Right renal pelvis (tissue), 4 donors: Measurements from ENCODE around the gene RAB6B. TPM values are rescaled to one million over a fixed set of nuclear protein-coding genes. Genes with fewer than 3 reads are reported as not detected.

Experiments
- DNase-seq, 4 donors: peaks; one replicate each; pipeline ENCODE4 v3.0.0-alpha.2; 2013; ENCODE audit warnings: low read depth in 4 of 4, low spot score in 3 of 4, missing footprints in 1 of 4
- polyA plus RNA-seq, 4 donors: library from polyadenylated mRNA; unstranded; fragments of 120-200 nt; gene quantifications; one replicate each; pipeline ENCODE4 v1.2.1, GENCODE V29; 2013; ENCODE audit not compliant: insufficient read length in 4 of 4

Gene RAB6B
- polyA plus RNA-seq, 4 donors, result 14.5 to 19.4 (median 17.6) TPM

GRCh38 chr3:133881939-133882825 lies 13.5 kb downstream of the RAB6B start:
- DNase-seq, result no peak

DNA sequence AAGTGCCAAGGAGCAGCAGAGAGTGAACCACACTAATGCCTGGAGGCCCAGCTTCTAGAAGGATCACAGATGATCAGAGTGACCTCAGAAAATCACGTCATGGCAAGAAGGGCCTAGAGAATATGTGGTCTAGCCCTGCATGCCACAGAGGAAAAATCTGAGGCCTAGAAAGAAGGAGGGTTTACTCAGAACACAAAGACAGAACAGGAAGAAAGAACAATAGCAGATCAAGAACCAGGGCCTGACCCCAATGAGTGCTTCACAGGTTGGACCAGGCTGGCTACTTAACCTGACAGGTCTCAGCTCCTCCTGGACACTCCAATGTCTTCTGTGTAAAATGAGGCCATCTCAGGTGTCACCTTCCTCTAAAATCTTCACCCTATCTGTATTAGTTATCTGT lies 14.2 kb downstream of the RAB6B start:
- DNase-seq, result no peak

DNA sequence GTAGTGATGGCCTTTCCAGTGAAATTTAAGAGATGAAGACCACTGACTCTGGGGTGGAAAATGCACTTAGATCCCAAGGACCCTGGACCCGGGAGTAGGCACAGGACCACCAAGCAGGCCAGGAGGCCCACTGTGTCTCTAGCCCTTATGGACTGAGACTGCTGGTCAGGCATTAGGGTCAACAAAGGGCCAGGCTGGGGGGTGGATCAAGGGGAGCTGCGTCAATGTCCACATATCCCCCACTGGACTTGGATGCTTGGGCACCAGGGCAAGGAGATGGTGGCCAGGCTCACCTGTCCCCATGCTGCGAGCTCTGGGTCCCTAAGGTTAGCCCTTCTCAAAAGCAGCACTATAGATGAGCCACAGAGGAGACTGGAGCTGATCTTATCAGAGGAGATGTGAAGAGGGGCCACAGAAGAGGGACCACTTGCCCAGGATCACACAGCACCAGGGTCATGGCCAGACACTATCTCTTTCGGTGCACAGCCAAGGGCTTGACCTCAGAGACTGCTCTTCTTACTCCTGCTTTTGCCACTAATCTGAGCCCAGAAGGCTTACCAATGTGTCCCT lies 14.7 kb downstream of the RAB6B start:
- DNase-seq, result no peak

GRCh38 chr3:133880287-133880686 lies 15.4 kb downstream of the RAB6B start:
- no peak for DNase-seq

- no peak for DNase-seq
These were observed 17.2 kb downstream of the RAB6B start for GRCh38 chr3:133878518-133878917.

DNA sequence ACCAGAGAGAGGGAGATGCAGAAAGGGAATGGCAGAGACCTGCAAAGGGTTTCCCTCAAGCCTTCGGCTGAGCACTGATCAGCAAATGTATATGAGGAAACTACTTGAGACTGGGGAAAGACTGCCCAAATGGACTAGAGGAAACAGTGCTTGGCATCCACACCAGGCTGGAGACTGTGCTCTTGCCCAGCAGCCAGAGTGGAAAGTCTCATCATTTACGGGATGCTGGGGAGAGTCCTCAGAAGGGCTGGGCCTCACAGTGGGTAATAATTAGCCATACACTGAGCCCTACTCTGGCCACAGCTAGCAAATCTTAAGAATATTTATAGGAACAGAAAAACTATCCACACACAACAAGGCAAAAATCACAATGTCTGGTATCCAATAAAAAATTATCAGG lies 18.5 kb downstream of the RAB6B start:
- DNase-seq, result no peak

GRCh38 chr3:133874761-133875438 lies 20.8 kb downstream of the RAB6B start:
- DNase-seq, result no peak

GRCh38 chr3:133874344-133874743 lies 21.3 kb downstream of the RAB6B start:
- no peak for DNase-seq

GRCh38 chr3:133872781-133873180 lies 22.9 kb downstream of the RAB6B start:
- no peak for DNase-seq

- no peak for DNase-seq
These were observed 23.5 kb downstream of the RAB6B start for GRCh38 chr3:133872161-133872560.

DNA sequence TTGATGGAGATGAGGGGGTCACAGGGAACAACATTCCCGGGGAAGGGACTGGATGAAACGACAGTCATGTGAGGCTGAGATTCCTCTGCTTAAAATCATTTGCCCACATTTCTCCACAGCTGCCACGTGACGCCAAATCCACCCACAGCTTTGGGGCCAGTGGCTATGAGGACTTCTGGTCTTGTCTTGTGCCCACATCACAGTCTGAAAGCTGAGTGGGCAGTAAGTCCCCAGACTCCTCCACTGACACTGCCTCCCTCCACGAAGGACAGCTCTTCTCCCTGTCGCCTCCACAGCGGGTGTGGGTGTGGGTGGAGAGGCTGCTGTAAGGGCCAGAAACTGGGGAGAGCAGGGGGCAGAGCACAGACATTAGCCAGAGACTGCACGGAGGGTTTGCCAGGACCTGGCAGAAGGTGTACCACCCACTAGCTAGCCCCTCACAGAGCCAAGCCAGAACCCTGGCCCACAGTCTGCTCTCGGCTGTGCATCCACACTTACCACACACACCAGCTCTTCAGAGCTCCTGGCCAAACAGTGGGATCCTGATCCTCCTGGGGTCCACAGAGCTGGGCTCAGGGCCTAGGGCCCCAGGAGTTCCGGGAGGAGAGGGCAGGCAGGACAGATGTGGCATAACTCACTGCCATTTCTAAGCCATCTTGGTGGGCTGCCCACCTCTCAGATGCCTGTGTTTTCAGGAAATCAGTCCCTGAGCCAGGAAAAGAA lies 24.2 kb downstream of the RAB6B start:
- DNase-seq, result no peak

DNA sequence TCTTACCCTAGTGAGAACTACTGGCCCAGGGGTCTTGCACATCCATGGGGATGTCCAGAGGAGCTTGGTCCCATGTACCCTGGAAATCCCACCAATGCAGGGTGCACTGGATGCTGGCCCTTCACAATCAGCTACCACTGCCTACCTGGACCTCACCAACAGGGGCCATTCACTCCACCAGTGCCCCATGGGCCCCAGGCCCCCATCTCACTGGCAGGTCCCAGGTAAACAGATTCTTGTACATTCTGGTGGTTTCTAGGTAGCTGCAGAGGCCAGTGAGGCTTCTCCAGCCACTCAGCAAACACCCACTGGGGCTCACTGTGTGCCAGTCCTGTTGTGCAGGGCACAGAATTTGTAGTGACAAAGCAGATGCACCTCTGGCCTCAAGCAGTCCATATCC lies 24.9 kb downstream of the RAB6B start:
- no peak for DNase-seq

- no peak for DNase-seq
These were observed 26.1 kb downstream of the RAB6B start for GRCh38 chr3:133869586-133869985.

DNA sequence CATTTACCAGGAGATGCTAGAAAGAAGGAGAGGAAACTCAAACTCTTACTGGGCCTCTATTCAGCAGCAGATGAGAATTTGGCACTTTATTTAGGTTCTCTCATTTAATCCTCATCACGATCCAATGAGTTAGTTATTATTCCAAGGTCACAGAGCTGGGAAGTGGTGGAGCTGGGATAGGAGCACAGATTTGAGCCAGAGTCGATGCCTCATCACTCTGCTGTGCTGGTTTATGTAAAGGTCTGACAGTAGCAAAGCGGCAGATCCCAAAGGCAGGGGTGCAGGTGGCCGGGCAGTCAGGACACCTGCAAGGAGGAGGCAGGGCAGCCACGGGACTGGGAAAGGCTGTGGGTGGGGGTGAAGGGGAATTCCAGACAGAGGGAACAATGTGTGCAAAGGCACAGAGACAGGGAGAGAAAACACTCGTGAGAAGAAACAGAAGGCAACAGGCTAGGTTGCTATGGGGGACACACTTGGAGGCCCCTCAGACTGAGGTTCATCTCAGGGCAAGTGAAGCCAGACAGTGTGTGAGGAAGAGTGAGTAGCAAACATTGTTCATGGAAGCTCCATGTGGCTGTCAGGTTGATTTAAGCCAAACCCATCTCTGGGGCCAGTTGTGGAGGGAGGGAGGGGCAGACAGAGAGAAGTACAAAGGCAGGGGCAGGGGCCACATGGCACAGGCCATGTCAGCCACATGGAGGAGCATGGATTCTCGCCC lies 26.8 kb downstream of the RAB6B start:
- DNase-seq, result no peak

- peak in 1 of 4 donors; percentile 3 for DNase-seq
These were observed 27.5 kb downstream of the RAB6B start for GRCh38 chr3:133868186-133868585.

GRCh38 chr3:133866141-133866540 lies 29.5 kb downstream of the RAB6B start:
- DNase-seq, result no peak

- no peak for DNase-seq
These were observed 30.4 kb downstream of the RAB6B start for GRCh38 chr3:133865136-133865855.

GRCh38 chr3:133864616-133865015 lies 31.1 kb downstream of the RAB6B start:
- no peak for DNase-seq

GRCh38 chr3:133863911-133864310 lies 31.8 kb downstream of the RAB6B start:
- no peak for DNase-seq

DNA sequence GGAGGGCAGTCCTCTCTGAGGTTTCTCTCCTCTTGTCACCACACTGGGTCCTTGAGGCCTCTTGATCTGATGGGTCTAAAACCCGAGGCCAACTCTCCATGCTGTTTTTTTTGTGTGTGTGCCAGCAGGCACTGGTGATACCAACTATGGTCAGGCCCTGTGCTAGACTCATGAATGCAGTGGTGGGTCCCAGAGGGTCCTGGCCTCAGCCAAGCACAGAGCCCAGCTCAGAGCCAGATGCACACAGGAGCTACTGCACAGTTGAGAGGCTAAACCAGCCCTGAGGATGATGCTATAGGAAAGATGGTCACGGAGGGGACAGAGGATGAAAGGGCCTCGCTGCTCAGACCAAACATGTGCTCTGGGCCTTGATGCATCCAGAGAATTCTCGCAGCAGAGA lies 33.5 kb downstream of the RAB6B start:
- no peak for DNase-seq
